Measurements from ENCODE around the gene POU3F4. TPM values are rescaled to one million over a fixed set of nuclear protein-coding genes. Genes with fewer than 3 reads are reported as not detected.
A peak's percentile ranks its signal among the peaks of the same experiment; 100 is the strongest.

The POU3F4 gene
- not detected in 2 replicates for polyA plus RNA-seq (2012; rRNA removed)
- polyA plus RNA-seq (2012; cell fraction: cytosol; rRNA removed) = not detected in 2 replicates
- polyA plus RNA-seq (2012; cell fraction: nucleus; rRNA removed) = not detected in 2 replicates

DNA sequence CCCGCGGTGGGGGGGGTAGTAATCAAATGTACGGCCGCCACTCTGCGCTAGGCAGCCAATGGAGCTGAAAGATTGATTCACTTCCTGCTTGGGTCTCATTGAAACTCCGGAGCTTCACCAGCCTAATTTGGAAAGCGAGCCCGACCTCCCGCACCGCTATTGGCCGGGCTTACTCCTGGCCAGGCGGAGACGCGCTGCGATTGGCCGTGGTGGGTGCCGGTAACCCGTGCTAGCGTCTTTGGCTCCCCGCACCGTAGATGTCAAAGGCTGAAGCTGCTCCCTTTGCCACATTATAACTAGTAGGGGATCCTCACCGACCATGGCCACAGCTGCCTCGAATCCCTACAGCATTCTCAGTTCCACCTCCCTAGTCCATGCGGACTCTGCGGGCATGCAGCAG lies at the start of gene POU3F4:
POU3F4 (plus strand) TSS at position 285 of the 400 bp plus-strand sequence; CDS start at position 320, 35 bp downstream.
- Histone ChIP-seq H3K36me3 (replicated peaks in 1 of 2; ENCODE audit: control insufficient read depth in 1 of 2, insufficient read depth in 2 of 2, low read length in 1 of 2) (no peaks in the 10 kb centered on the region), H4K20me1 (ENCODE audit: insufficient read depth) (no peaks in the 10 kb centered on the region), H3F3A (replicated peaks; ENCODE audit: insufficient read depth) (no peaks in the 10 kb centered on the region), H3K4me3 (ENCODE audit: low read depth in 2 of 2, low read length in 1 of 2) (no peak within 1 kb of the TSS), H3K9me2 (no peaks in the 10 kb centered on the region), H3K9ac (no peak within 1 kb of the TSS), H2AFZ (ENCODE audit: low read depth) (peak within 1 kb of the TSS; percentile 19; the same call in 1 of the 2 replicates), H3K4me2 (peak within 1 kb of the TSS; percentile 41), H3K9me3 (no peaks in the 10 kb centered on the region), H3K4me1 (ENCODE audit: control insufficient read depth in 1 of 2, insufficient read depth in 2 of 2, low read depth in 1 of 2, low read length in 1 of 2) (no peaks in the 10 kb centered on the region), H3K27me3 (ENCODE audit: insufficient read depth) (peaks cover 67% of the 10 kb centered on the region), H3K27ac (ENCODE audit: low read depth in 2 of 2, low read length in 1 of 2) (no peak within 1 kb of the TSS), H3K79me2 (ENCODE audit: insufficient read depth) (no peaks in the 10 kb centered on the region)
- DNase-seq = no peak
- ChIA-PET POLR2A (no interaction called here), CTCF (no interaction called here)
- 29% methylated on average over 22 of the region's 25 CpGs for WGBS (ENCODE audit: low lambda C conversion rate)
- TF ChIP-seq RAD21 (IDR thresholded peaks at IDR 0.05; ENCODE audit: low read length) (no peak), TCF12 (IDR thresholded peaks at IDR 0.05) (no peak)
- TF ChIP-seq, protein P1, sequence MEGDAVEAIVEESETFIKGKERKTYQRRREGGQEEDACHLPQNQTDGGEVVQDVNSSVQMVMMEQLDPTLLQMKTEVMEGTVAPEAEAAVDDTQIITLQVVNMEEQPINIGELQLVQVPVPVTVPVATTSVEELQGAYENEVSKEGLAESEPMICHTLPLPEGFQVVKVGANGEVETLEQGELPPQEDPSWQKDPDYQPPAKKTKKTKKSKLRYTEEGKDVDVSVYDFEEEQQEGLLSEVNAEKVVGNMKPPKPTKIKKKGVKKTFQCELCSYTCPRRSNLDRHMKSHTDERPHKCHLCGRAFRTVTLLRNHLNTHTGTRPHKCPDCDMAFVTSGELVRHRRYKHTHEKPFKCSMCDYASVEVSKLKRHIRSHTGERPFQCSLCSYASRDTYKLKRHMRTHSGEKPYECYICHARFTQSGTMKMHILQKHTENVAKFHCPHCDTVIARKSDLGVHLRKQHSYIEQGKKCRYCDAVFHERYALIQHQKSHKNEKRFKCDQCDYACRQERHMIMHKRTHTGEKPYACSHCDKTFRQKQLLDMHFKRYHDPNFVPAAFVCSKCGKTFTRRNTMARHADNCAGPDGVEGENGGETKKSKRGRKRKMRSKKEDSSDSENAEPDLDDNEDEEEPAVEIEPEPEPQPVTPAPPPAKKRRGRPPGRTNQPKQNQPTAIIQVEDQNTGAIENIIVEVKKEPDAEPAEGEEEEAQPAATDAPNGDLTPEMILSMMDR (IDR thresholded peaks at IDR 0.05) = no peak
- TF ChIP-seq, protein P2, sequence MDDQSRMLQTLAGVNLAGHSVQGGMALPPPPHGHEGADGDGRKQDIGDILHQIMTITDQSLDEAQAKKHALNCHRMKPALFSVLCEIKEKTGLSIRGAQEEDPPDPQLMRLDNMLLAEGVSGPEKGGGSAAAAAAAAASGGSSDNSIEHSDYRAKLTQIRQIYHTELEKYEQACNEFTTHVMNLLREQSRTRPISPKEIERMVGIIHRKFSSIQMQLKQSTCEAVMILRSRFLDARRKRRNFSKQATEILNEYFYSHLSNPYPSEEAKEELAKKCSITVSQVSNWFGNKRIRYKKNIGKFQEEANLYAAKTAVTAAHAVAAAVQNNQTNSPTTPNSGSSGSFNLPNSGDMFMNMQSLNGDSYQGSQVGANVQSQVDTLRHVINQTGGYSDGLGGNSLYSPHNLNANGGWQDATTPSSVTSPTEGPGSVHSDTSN (IDR thresholded peaks at IDR 0.05) = peak; percentile 54
- TF ChIP-seq, protein P3, sequence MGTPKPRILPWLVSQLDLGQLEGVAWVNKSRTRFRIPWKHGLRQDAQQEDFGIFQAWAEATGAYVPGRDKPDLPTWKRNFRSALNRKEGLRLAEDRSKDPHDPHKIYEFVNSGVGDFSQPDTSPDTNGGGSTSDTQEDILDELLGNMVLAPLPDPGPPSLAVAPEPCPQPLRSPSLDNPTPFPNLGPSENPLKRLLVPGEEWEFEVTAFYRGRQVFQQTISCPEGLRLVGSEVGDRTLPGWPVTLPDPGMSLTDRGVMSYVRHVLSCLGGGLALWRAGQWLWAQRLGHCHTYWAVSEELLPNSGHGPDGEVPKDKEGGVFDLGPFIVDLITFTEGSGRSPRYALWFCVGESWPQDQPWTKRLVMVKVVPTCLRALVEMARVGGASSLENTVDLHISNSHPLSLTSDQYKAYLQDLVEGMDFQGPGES (IDR thresholded peaks at IDR 0.05; ENCODE audit: low read depth, low read length) = no peak

DNA sequence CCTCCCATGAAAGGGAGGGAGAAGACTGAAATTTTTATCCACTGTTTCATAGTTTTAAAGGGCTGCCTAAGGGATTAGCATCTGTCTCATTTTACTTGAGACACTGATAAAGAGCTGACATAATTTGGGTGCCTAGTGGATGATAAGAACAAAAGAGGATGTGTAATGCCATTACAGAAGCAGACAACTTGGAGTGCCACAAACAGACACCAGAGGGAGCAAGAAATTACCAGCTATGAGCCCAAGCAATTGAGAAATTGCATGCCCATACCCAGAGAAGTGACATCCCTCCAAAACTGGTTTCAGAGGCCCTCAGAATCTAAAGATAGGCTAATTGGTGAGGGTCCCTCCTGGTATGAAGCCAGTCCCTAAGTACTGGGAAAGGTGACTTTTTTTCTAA lies 38.5 kb upstream of the POU3F4 start:
- H3K9me3 ChIP-seq = no peaks in the 10 kb centered on the region
- H3K4me1 ChIP-seq (ENCODE audit: control insufficient read depth in 1 of 2, insufficient read depth in 2 of 2, low read depth in 1 of 2, low read length in 1 of 2) = no peaks in the 10 kb centered on the region
- H2AFZ ChIP-seq (ENCODE audit: low read depth) = no peak overlapping the region
- peak; percentile 15 for DNase-seq
- TF ChIP-seq TEAD4 (IDR thresholded peaks at IDR 0.05; ENCODE audit: borderline replicate concordance, insufficient read depth) (no peak), RAD21 (IDR thresholded peaks at IDR 0.05; ENCODE audit: low read length) (peak; percentile 42), SMC3 (IDR thresholded peaks at IDR 0.05; ENCODE audit: low read depth, low read length) (peak; percentile 37; the same call in 1 of the 2 replicates), FOSL2 (IDR thresholded peaks at IDR 0.05; ENCODE audit: borderline replicate concordance, low read depth) (no peak), EP300 (IDR thresholded peaks at IDR 0.05; ENCODE audit: borderline replicate concordance in 1 of 2, low read depth in 1 of 2, low read length in 1 of 2) (no peak), TAF1 (IDR thresholded peaks at IDR 0.05; ENCODE audit: borderline replicate concordance, low read depth, low read length) (no peak), YY1 (IDR thresholded peaks at IDR 0.05; ENCODE audit: low read depth) (no peak)
- TF ChIP-seq, protein P4, sequence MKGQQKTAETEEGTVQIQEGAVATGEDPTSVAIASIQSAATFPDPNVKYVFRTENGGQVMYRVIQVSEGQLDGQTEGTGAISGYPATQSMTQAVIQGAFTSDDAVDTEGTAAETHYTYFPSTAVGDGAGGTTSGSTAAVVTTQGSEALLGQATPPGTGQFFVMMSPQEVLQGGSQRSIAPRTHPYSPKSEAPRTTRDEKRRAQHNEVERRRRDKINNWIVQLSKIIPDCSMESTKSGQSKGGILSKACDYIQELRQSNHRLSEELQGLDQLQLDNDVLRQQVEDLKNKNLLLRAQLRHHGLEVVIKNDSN (IDR thresholded peaks at IDR 0.05; ENCODE audit: borderline replicate concordance, low read depth) = no peak
- TF ChIP-seq, protein P1 (IDR thresholded peaks at IDR 0.05) = peak; percentile 64
- H4K20me1 ChIP-seq (ENCODE audit: insufficient read depth) = no peaks in the 10 kb centered on the region
- ChIA-PET CTCF (interaction anchor here (0.6 to 1.9 kb wide), 12 partner anchors 13 to 173 kb away, joined by 3 to 6 read pairs (median 3); no protein-coding TSS in a partner anchor), POLR2A (no interaction called here)
- H3K9me2 ChIP-seq = no peaks in the 10 kb centered on the region
- no peak overlapping the region for H3K4me2 ChIP-seq
- no peaks in the 10 kb centered on the region for H3K79me2 ChIP-seq (ENCODE audit: insufficient read depth)
- H3K9ac ChIP-seq = no peak overlapping the region
- H3F3A ChIP-seq (replicated peaks; ENCODE audit: insufficient read depth) = no peaks in the 10 kb centered on the region
- H3K27ac ChIP-seq (ENCODE audit: low read depth in 2 of 2, low read length in 1 of 2) = no peak overlapping the region
- H3K36me3 ChIP-seq (replicated peaks in 1 of 2; ENCODE audit: control insufficient read depth in 1 of 2, insufficient read depth in 2 of 2, low read length in 1 of 2) = no peaks in the 10 kb centered on the region
- no peaks in the 10 kb centered on the region for H3K27me3 ChIP-seq (ENCODE audit: insufficient read depth)
- H3K4me3 ChIP-seq (ENCODE audit: low read depth in 2 of 2, low read length in 1 of 2) = no peak overlapping the region; a peak in 1 of 4 replicates

Measured in SK-N-SH (cell line).